HepG2 (cell line): ENCODE results near the gene CHAF1A.

Experiments
- MXI1 ChIP-seq: IDR thresholded peaks from 3 replicates; pipeline ENCODE4 v1.6.1; 2012; ENCODE audit warnings: low read depth, low read length, inconsistent platforms, borderline replicate concordance
- U2AF2 ChIP-seq: fragments of 200-400 bp; formaldehyde crosslinking; IDR thresholded peaks from 2 replicates; pipeline ENCODE4 v1.6.1; 2017; ENCODE audit warnings: low read depth, mild to moderate bottlenecking, low read length
- ZNF549 ChIP-seq: sonication (generic); formaldehyde crosslinking; IDR thresholded peaks from 2 replicates; pipeline ENCODE4 v1.5.0; 2020; ENCODE audit warnings: missing genetic modification reagents
- ZNF7 ChIP-seq: IDR thresholded peaks from 2 replicates; pipeline ENCODE4 v1.6.1; 2016; ENCODE audit warnings: missing biosample characterization, missing genetic modification reagents
- TF ChIP-seq, protein P1 (sequence below): sonication (generic); formaldehyde crosslinking; IDR thresholded peaks from 2 replicates; pipeline ENCODE4 v1.5.0; 2020; ENCODE audit warnings: mild to moderate bottlenecking, missing genetic modification reagents, moderate library complexity
- TF ChIP-seq, protein P2 (sequence below): sonication (generic); formaldehyde crosslinking; IDR thresholded peaks from 2 replicates; pipeline ENCODE4 v1.4.0; 2020; ENCODE audit warnings: mild to moderate bottlenecking, low read depth, missing genetic modification reagents
- TF ChIP-seq, protein P3 (sequence below), 2 experiments: fragments of 450-650 bp in 1 of 2; sonication (generic) in 1 of 2; formaldehyde crosslinking in 1 of 2; IDR thresholded peaks; 2 replicates each; pipeline versions ENCODE4 v1.6.1 to v1.8.0; 2016 to 2022; ENCODE audit warnings: antibody characterized with exemption in 1 of 2, mild to moderate bottlenecking in 1 of 2, missing genetic modification reagents in 1 of 2

DNA sequence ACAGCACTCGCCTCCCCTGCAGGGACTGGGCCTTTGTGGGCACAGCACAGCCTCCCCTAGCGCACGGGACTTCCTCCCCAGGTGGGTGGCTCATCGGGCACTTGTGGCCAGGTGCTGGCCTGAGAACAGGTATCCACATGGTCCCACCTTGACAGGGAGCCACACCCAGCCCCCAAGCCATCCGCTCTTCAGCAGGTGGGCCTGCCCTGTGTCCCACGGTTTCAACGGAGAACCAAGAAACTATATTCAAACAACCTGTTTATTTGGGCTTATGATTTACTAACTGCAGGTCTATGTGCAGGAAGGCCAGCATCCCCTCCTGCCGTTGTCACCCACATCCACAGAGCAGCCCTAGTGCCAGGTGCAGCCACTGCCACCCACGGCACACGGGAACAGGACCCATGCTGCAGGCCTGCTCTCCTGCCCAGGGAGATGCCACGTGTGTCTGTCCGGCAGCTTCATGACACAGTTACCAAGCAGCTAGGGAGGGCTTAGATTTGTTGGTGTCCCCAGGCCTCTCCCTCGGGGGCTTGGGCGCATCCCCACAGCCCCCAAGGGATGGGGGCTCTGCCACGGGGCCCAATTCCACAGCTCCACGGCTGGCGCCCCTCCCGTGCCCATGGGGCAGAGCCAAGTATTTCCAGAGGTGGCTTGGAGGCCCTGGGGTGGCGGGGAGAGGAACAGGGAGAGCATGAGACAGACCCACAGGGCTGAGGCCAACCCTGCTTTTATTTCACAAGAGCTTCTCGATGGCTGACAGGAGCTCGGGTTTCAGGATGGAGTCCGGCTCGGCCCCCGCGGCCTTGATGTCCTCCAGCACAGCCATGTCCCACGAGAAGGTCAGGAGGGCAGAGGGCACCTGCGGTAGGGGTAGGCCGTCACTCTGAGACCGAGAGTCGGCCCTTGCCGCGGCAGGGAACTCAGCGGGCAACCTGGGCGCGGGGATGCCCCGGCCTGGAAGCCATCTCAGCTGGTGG is 42.6 kb downstream of the CHAF1A start:
- TF ChIP-seq, protein P1, sequence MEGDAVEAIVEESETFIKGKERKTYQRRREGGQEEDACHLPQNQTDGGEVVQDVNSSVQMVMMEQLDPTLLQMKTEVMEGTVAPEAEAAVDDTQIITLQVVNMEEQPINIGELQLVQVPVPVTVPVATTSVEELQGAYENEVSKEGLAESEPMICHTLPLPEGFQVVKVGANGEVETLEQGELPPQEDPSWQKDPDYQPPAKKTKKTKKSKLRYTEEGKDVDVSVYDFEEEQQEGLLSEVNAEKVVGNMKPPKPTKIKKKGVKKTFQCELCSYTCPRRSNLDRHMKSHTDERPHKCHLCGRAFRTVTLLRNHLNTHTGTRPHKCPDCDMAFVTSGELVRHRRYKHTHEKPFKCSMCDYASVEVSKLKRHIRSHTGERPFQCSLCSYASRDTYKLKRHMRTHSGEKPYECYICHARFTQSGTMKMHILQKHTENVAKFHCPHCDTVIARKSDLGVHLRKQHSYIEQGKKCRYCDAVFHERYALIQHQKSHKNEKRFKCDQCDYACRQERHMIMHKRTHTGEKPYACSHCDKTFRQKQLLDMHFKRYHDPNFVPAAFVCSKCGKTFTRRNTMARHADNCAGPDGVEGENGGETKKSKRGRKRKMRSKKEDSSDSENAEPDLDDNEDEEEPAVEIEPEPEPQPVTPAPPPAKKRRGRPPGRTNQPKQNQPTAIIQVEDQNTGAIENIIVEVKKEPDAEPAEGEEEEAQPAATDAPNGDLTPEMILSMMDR (CRISPR knock-in tag): no peak
- TF ChIP-seq, protein P2, sequence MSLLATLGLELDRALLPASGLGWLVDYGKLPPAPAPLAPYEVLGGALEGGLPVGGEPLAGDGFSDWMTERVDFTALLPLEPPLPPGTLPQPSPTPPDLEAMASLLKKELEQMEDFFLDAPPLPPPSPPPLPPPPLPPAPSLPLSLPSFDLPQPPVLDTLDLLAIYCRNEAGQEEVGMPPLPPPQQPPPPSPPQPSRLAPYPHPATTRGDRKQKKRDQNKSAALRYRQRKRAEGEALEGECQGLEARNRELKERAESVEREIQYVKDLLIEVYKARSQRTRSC (CRISPR knock-in tag): no peak
- TF ChIP-seq U2AF2 (no peak), MXI1 (no peak), ZNF7 (CRISPR knock-in tag) (no peak), ZNF549 (CRISPR knock-in tag) (no peak)
- TF ChIP-seq, protein P3, sequence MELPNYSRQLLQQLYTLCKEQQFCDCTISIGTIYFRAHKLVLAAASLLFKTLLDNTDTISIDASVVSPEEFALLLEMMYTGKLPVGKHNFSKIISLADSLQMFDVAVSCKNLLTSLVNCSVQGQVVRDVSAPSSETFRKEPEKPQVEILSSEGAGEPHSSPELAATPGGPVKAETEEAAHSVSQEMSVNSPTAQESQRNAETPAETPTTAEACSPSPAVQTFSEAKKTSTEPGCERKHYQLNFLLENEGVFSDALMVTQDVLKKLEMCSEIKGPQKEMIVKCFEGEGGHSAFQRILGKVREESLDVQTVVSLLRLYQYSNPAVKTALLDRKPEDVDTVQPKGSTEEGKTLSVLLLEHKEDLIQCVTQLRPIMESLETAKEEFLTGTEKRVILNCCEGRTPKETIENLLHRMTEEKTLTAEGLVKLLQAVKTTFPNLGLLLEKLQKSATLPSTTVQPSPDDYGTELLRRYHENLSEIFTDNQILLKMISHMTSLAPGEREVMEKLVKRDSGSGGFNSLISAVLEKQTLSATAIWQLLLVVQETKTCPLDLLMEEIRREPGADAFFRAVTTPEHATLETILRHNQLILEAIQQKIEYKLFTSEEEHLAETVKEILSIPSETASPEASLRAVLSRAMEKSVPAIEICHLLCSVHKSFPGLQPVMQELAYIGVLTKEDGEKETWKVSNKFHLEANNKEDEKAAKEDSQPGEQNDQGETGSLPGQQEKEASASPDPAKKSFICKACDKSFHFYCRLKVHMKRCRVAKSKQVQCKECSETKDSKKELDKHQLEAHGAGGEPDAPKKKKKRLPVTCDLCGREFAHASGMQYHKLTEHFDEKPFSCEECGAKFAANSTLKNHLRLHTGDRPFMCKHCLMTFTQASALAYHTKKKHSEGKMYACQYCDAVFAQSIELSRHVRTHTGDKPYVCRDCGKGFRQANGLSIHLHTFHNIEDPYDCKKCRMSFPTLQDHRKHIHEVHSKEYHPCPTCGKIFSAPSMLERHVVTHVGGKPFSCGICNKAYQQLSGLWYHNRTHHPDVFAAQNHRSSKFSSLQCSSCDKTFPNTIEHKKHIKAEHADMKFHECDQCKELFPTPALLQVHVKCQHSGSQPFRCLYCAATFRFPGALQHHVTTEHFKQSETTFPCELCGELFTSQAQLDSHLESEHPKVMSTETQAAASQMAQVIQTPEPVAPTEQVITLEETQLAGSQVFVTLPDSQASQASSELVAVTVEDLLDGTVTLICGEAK (IDR thresholded peaks at IDR 0.05): no peak
- TF ChIP-seq, protein P3 (CRISPR knock-in tag; IDR thresholded peaks at IDR 0.05): no peak
